Cerebellar nuclear complex (tissue), 1 donor: Measurements from ENCODE around the gene PACSIN3.
A peak's percentile ranks its signal among the peaks of the same experiment; 100 is the strongest.

Source experiments
- DNase-seq, 2 experiments: peaks; one replicate each; lab custom pipeline; 2025; lab: John Stamatoyannopoulos, UW

The PACSIN3 gene

DNA sequence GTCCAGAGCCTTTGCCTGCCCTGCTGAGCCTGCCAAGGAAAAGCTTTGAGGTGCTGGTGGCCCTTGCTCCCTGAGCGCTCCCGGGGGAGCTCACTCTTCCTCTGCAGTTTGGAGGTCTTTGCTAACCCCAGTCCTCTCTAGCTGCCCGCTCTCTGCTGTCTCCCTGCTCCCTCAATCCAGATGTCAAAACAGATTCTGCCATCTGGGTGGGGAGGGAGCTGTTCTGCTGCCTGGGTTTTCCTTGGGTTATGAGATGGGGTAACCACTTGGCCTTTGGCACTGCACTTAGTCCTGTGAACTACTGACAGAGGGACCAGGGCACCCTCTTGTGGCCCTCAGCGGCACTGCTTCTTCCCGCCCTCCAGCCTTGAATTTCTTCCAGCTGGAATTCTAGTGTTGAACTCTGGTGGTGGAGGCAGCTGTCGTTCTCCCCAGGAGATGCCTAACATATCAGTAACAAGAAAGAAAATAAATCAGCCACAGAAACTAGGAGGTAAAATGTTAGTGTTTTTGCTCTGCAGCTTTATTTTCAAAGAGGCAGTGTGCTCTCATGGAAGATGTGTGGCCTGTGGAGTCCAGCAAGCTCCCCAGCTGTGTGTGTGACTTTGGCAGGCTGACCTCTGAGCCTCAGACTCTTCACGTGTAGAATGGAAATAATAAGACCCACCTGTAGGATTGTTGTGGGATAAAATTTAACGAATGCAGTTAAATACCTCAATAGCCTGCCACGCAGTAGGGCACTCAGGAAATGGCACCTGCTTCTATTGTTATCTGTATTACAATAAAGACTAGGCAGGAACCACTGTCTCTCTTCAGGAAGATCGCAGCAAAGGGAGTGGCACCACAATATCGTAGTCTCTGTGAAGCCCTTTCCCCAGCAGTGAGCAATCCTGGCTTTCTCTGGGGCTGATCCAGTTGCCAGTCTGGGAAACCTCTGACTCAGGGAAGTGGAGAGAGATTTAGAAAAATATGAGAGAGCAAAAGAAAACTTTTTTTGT lies 33.0 kb downstream of the PACSIN3 start:
- DNase-seq, result peak; percentile 41 to 77

DNA sequence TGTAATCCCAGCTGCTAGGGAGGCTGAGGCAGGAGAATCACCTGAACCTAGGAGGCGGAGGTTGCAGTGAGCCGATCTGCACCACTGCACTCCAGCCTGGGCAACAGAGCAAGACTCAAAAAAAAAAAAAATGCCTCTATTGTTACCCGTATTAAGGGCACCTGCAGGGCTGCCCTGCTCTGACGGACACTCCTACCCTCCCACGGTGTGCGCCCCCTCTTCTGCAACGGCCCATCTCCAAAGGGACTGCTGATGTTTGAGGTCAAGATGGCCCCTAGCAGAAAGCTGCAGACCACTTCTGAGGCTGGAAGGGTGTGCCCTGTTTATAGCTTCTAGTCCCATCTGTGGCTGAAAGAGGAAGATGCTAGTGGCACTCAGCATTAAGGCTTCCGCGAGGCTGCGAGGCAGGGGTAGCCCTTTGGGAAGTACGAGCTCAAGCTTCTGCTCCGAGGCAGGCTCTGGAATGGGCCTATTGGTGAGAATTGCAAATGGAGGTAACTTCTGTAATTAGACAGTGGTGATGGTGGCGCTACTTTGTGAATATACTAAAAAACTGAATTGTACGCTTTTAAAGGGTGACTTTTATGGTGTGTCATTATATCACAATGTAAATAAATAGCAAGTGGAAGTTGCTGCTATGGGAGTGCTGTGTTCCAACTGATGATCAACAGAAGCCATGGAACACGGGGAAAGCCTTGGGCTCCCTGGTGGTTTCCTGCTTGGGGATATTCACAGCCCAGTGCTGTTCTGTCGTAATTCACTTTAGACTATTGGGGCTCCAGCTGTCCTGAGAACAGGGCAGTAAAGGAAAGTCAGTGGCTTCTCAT lies 33.9 kb downstream of the PACSIN3 start:
- no peak for DNase-seq

DNA sequence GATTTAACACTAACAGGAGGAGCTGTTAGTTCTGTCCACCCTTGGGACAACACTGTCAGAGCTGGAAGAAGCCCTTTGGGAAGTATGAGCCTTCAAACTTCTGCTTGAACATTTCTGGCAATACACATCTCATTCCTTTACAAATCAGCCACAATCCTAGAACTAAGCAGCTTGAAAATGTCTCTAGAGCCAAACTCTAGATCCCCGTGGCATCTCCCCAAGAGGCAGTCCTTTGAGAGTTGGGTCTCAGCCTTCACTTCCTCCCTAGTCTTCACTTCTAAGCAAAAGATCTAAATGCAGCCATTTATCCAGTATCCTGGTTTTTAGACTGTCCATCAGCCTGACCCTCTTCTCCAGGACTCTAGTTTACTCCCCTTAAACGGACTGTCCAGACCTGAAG lies 36.5 kb downstream of the PACSIN3 start:
- DNase-seq, result no peak

DNA sequence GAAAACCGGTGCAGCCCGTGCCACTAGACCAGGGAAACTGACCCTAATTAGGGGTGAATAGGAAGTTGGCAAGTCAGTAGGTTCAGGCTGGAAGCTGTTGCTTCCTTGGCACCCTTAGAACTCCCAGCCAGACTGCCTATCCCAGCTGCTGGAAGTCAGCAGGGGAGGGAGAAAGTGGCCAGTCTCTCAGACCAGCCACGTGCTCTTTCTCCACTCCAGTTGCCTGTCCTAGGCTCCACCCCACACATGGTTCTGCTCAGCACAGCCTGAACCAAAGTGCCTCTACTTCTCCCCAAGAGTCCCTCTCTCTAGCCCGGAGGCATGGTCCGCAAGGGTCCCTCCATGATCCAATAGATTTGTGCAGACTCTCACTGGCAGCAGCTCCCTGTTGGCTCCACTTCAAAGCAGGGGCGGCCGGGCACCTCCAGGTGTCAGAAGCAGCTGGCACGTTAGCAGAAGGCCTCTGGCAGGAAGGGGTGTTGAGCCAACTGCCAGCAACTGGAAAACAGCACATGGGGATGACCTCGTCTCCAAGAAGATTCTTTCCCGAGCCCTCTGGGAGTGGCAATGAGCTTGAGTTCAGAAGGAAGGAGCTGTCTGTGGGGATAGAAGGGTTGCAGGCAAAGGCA lies 37.2 kb downstream of the PACSIN3 start:
- no peak for DNase-seq

DNA sequence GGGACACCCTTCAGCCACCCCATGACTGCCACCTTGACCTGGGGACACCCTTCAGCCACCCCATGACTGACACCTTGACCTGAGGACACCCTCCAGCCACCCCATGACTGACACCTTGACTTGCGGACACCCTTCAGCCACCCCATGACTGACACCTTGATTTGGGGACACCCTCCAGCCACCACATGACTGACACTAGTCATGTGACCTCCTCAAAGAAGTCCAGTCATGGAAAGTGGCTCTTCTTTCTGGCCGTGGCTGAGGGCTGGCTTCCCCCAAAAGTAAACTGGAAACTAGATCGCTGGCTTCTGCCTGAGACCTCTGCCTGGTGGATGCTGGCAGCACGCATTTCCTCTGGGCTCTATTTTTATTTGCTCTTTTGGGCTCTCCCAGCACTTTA lies 38.0 kb downstream of the PACSIN3 start:
- DNase-seq, result no peak

DNA sequence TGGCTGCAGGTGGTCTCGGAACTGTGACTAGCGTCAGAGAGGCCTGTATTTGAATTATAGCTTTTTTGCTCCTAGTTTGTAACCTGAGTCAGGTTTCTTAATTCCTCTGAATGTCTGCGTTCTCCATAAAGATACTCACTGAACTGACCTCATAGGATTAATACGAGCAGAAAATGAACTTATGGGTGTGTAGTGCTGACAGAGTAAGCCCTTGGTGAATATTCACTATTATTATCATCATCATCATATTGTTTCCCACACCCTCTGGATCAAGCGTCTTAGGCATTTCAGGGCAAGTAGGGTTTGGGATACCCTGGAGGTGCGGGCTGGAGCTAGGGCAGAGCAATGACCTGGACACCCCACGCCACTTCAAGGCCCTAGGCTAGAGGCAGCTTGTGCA lies 38.6 kb downstream of the PACSIN3 start:
- DNase-seq, result no peak

DNA sequence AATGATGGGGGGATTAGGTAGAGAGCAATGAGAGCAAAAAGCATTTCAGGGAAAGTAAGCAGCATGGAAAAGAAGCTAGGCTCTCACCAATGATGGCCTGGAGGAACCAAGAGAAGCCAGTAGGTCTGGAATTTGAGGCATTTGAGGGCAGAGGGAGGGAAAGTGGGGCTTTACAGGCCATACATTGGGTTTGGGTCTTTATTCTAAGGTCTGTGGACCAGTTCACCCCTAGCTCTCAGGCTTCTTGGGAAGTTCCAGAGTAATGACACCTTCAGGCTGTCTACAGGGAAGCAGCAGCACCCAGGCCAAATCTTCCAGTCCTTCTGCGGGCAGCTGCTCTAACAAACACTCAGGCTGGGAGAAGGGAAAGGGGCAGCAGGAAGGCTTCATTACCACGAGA lies 39.0 kb downstream of the PACSIN3 start:
- no peak for DNase-seq

DNA sequence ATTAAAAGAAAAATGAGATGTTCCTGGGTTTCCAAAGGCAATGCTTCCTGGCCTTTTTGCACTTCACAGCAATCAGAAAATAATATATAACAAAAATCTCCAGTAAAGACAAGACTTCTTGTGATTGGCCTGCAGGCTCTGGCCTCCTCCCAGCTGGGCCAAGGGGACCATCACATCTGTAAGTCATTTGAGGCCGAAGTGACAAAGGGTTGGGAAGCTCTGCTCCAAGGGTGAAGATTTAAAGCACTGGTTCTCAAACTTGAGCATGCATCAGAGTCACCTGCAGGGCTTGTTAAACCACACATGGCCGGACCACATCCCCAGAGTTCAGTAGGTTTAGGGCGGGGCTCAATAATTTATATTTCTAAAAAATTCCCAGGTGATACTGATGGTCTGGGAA lies 41.7 kb downstream of the PACSIN3 start:
- no peak for DNase-seq

DNA sequence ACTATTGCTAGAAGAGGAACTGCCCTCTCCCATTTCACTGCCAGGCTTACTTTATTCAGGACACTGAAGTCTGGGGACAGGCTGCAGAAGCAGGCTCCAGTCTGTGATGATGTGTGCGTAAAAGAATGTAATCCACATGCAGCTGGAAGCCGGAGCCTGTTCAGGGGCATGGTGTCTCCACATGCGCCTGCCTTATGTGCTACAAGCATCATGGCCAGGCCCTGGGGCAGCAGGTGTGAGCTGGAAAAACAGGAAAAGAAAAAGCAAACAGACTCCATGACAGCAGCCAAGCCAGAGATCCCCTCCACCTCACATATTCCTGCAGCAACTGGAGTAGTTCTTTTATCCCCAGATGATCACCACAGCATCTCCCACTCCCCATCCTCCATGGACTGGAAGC lies 42.9 kb downstream of the PACSIN3 start:
- no peak for DNase-seq

DNA sequence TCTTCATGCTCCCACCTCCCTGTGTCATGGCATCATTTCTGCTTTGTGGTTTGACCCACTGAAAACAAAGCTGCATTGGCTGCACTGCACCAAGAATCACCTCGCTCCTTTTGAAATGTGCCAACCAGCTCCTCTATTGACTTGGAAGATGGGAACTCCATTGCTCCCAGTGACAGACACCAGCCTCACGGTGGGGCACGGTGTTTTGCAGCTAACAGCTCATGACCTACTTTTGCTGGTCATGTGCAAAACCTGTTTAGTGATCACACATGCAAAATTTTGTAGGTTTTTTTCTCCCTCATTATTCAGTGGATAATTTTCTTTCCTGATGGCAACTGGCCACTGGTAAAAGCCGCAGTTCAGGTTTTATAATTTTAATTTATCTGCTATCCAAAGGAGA lies 46.4 kb downstream of the PACSIN3 start:
- DNase-seq, result peak in 1 of 2 experiments; percentile 55

DNA sequence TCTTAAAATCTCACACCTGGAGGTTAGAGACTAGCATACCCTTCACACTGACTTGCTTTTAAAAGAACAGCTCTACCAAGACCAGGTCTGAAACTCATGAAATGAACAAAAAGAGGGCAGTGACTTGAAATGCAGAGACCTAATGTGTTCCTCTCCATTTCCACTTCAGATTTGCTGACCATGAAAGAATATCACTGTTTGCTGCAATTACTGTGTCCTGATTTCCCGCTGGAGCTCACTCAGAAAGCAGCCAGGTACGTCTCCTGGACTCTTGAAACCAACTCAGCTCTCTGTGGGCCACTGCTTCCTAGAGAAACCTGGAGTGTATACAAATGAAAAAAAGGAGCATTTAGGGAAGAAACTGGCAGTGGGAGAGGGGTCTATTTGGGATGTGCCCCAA lies 48.8 kb downstream of the PACSIN3 start:
- DNase-seq, result no peak

DNA sequence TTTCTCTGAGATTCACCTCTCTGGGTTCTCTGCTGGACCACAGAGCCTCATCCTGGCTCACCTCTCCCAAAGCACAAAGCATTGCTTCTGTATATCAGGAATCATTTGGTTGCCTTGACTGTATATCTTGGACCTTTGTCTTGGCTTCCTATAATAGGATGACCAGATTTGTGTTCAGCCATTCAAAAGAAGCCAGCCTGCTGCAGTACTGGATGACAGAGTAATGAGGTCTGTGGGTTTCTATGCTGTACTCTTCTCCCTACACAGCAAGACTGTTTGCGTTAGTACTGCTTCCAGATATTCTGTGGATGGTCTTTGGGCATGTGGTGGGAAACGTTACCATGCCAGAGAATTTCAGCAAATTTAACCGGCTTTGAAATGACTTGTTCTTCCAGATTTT lies 49.3 kb downstream of the PACSIN3 start:
- peak in 1 of 2 experiments; percentile 29 for DNase-seq

DNA sequence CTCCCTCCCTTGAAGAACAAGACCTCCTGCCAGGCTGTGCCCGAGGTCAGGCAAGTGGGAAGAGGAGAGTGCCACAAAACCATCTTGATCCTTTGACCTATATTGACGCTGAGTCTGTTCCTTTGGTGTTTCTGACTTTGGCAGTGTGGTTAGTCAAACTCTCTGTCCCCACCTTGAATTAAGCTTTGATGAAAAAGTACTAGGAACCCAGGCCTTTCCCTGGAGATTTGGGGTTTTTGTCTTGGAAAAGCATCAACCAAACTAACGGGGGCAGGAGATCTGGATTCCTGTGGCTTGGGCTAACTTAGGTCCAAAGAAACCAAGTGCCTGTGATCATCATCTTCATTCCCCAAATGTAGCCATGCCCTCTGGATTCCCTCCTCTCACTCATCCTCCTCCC lies 49.9 kb downstream of the PACSIN3 start:
- DNase-seq, result no peak

DNA sequence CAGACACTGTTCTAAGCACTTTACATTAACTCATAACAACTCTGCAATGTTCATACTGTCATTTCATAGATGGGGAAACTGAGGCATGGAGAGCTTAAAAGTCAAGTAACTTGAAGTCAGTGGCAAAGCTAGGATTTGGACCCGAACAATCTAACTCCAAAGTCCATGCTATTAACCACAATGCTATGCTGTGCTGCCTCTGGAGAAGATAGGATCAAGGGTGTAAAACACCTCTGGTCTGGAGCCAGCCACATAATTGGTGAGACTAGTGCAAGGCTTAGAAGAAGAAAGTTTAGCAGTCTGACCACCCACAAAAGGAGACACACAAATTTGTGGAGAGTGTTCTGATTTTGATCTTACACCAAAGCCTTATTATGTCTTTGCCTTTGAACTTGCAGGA lies 53.3 kb downstream of the PACSIN3 start:
- DNase-seq, result no peak

DNA sequence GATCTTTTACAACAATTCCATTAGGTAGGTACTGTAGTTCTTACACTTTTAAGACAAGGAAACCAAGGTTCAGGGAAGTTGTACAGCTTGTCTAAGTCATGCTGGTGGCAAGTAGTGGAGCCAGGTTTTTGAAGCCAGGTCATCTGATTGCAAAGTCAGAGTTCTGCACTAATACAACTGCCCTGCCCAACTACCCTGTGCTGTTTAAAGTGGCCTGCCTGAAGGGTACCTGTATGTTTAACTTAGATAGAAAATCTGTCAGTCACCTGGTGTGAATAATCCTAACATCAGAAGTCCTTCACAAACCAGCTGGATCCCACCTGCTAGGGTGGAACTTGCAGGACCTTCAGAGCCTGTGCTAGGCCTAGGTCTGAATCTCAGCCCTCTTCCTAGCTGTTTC lies 53.7 kb downstream of the PACSIN3 start:
- DNase-seq, result no peak

DNA sequence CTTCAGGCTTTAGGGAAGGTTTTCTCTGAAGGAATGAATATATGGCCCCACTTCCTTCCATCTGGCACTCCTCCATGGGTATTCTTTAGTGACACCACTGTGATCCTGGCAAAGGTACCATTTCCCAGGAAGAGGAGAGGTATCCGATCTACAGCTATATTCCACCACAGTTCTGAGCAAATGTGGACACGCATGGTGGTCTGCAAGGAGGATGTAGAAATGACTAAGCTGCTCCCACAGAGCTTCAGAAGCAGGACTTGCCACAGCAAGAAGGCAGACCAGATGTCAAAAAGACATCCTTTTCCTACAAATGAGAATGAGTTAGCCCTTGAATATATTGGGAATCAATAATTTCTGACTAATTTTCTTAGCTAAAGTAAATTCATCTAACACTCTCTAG lies 55.1 kb downstream of the PACSIN3 start:
- DNase-seq, result no peak

DNA sequence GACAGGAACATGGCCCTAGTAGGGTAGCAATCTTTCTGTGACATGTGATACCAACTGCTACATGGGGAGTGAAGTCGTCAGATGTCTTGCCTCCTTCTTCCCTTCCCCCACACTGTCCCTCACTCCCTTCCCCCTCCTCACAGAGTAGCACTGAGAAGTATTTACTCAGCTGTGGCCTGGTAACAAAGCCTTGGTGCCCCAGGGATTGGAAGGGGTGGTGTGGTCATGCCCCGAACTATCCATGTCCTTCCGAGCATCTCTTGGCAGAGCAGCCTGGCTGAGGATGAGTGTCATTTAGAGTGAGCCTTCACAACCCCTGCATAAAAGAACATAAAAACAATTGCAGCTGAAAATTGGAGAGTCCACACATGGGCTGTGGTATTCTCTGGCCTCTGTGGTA lies 55.7 kb downstream of the PACSIN3 start:
- DNase-seq, result no peak
